Endothelial cell of umbilical vein (primary cell): ENCODE results near the gene DEPDC7. TPM values are rescaled to one million over a fixed set of nuclear protein-coding genes. Genes with fewer than 3 reads are reported as not detected.

Source experiments
- BruUV-seq: library from RNA; stranded (reverse); fragments of 400-500 nt; replicated peaks from 2 replicates; lab custom pipeline; 2021; lab: Mats Ljungman, UMichigan
- CTCF ChIA-PET: fragments of 300-600, 350-600 bp; sonication (Branson Sonifier 250); formaldehyde crosslinking; loops from one replicate; lab custom pipeline; 2021; ENCODE audit warnings: antibody characterized with exemption, inconsistent platforms; lab: Charles Lee
- POLR2A ChIA-PET: fragments of 300-600, 350-600 bp; sonication (Branson Sonifier 250); formaldehyde crosslinking; loops from one replicate; lab custom pipeline; 2021; ENCODE audit warnings: antibody characterized with exemption, inconsistent platforms; lab: Charles Lee
- DNase-seq: peaks from one replicate; pipeline ENCODE4 v3.0.0-alpha.2; 2011; ENCODE audit warnings: low read depth, low spot score
- FAIRE-seq: peaks from 2 replicates; lab custom pipeline; 2011; peaks lifted over from hg19 to GRCh38; lab: Jason Lieb, UNC
- H2AFZ ChIP-seq: 2 replicates; pipeline ENCODE4 v1.6.0; 2012; ENCODE audit warnings: low read depth, low read length, control low read depth, inconsistent platforms
- H3K27ac ChIP-seq: 2 replicates; pipeline ENCODE4 v1.5.1; 2011; ENCODE audit warnings: low read depth, mild to moderate bottlenecking, control low read depth, low read length, moderate library complexity; ENCODE audit not compliant: insufficient read depth
- H3K27me3 ChIP-seq, 2 experiments: 2 replicates each; pipeline versions ENCODE4 v1.6.0 to v1.6.1; 2011; ENCODE audit warnings: low read length in 2 of 2, mixed read lengths in 1 of 2; ENCODE audit not compliant: control insufficient read depth in 2 of 2, insufficient read depth in 2 of 2
- H3K36me3 ChIP-seq, 2 experiments: 2 replicates in 1 of 2; 3 replicates in 1 of 2; pipeline ENCODE4 v1.5.1; 2011; ENCODE audit warnings: low read length in 2 of 2, mild to moderate bottlenecking in 1 of 2, moderate library complexity in 1 of 2; ENCODE audit not compliant: control insufficient read depth in 2 of 2, insufficient read depth in 2 of 2; ENCODE audit errors: extremely low read depth in 1 of 2
- H3K4me1 ChIP-seq: 3 replicates; pipeline ENCODE4 v1.5.1; 2011; ENCODE audit warnings: mild to moderate bottlenecking, low read length; ENCODE audit not compliant: control insufficient read depth, insufficient read depth; ENCODE audit errors: extremely low read depth
- H3K4me2 ChIP-seq: 2 replicates; pipeline ENCODE4 v1.6.1; 2011; ENCODE audit warnings: low read length, control low read depth, mixed read lengths; ENCODE audit not compliant: insufficient read depth
- H3K4me3 ChIP-seq, 3 experiments: fragments of 200-600 bp in 1 of 3; sonication (generic), shearing (Covaris generic) in 1 of 3; replicated peaks in 1 of 3; 2 replicates each; pipeline ENCODE4 v1.5.1; 2011 to 2016; ENCODE audit warnings: control low read depth in 3 of 3, low read length in 3 of 3, mild to moderate bottlenecking in 2 of 3, inconsistent platforms in 1 of 3, low read depth in 1 of 3, moderate library complexity in 1 of 3; ENCODE audit not compliant: insufficient read depth in 1 of 3
- H3K79me2 ChIP-seq: 2 replicates; pipeline ENCODE4 v1.6.0; 2012; ENCODE audit warnings: low read length, inconsistent platforms; ENCODE audit not compliant: control insufficient read depth, insufficient read depth
- H3K9ac ChIP-seq: replicated peaks from 2 replicates; pipeline ENCODE3; 2011; ENCODE audit warnings: low read length, control low read depth; ENCODE audit not compliant: insufficient read depth; ENCODE audit errors: extremely low read depth
- H3K9me1 ChIP-seq: replicated peaks from 3 replicates; pipeline ENCODE4 v1.6.0; 2011; ENCODE audit warnings: mild to moderate bottlenecking, low read length; ENCODE audit not compliant: control insufficient read depth, insufficient read depth; ENCODE audit errors: extremely low read depth
- H3K9me3 ChIP-seq: replicated peaks from 2 replicates; pipeline ENCODE4 v1.5.1; 2012; ENCODE audit warnings: low read length, inconsistent platforms; ENCODE audit not compliant: control insufficient read depth, insufficient read depth
- H4K20me1 ChIP-seq: replicated peaks from 2 replicates; pipeline ENCODE3; 2011; ENCODE audit warnings: mild to moderate bottlenecking, low read length; ENCODE audit not compliant: control insufficient read depth, insufficient read depth; ENCODE audit errors: extremely low read depth
- EZH2 ChIP-seq: IDR thresholded peaks from 2 replicates; pipeline ENCODE4 v1.6.1; 2012; ENCODE audit warnings: borderline replicate concordance, low read depth, mild to moderate bottlenecking, moderate library complexity, low read length, inconsistent platforms; ENCODE audit not compliant: severe bottlenecking
- FOS ChIP-seq: IDR thresholded peaks from 2 replicates; pipeline ENCODE4 v1.6.1; 2011; ENCODE audit warnings: mild to moderate bottlenecking, low read length, moderate library complexity, borderline replicate concordance; ENCODE audit not compliant: insufficient read depth
- GATA2 ChIP-seq: IDR thresholded peaks from 2 replicates; pipeline ENCODE4 v1.7.0; 2011; ENCODE audit warnings: low read depth, mild to moderate bottlenecking, moderate library complexity, mixed read lengths, low read length; ENCODE audit not compliant: insufficient read length, insufficient read depth
- JUN ChIP-seq: IDR thresholded peaks from 2 replicates; pipeline ENCODE4 v1.6.1; 2011; ENCODE audit warnings: borderline replicate concordance, low read depth; ENCODE audit not compliant: insufficient read length, insufficient read depth
- MYC ChIP-seq: IDR thresholded peaks from one replicate; pipeline ENCODE4 v1.6.1; 2011; ENCODE audit warnings: mild to moderate bottlenecking, low read depth, low read length
- POLR2A ChIP-seq: IDR thresholded peaks from 2 replicates; pipeline ENCODE4 v1.6.1; 2012; ENCODE audit warnings: low read depth, mild to moderate bottlenecking, control low read depth, low read length
- POLR2AphosphoS5 ChIP-seq: IDR thresholded peaks from 2 replicates; pipeline ENCODE4 v1.6.1; 2012; ENCODE audit warnings: low read depth, mild to moderate bottlenecking, control low read depth, low read length, moderate library complexity; ENCODE audit not compliant: insufficient read depth
- dilution Hi-C: fragments of 300-500 bp; cut with MboI; formaldehyde crosslinking; loops from one replicate; pipeline ENCODE4 v1.15.0; 2019; ENCODE audit warnings: low sequenced_read_pairs; ENCODE audit not compliant: extremely low pct_ligation_motif_present
- intact Hi-C: fragments of 100-400 bp; cut with micrococcal nuclease; formaldehyde crosslinking; loops from one replicate; pipeline ENCODE4 v1.10.0; 2022
- polyA plus RNA-seq, 4 experiments: library from polyadenylated mRNA; depleted of rRNA in 3 of 4; stranded (reverse) in 3 of 4; unstranded in 1 of 4; fragments of >200 nt; gene quantifications; 2 replicates each; pipeline versions ENCODE4 v1.2.1 to v1.2.3, GENCODE V29; 2011 to 2012; ENCODE audit warnings: missing spikeins in 1 of 4
- total RNA-seq: library from RNA; stranded (reverse); gene quantifications from 2 replicates; pipeline ENCODE4 v1.2.3, GENCODE V29; 2021
- TF ChIP-seq, protein P1 (sequence below): IDR thresholded peaks from 2 replicates; pipeline ENCODE4 v1.6.1; 2011; ENCODE audit not compliant: insufficient read depth, insufficient read length
- TF ChIP-seq, protein P2 (sequence below), 2 donors: IDR thresholded peaks; 1 replicate in 1 of 2; 2 replicates in 1 of 2; pipeline ENCODE4 v1.5.1; 2011; ENCODE audit warnings: low read length in 2 of 2, mild to moderate bottlenecking in 2 of 2, moderate library complexity in 2 of 2, control low read depth in 1 of 2, inconsistent platforms in 1 of 2, low read depth in 1 of 2; ENCODE audit not compliant: insufficient read depth in 1 of 2; ENCODE audit errors: extremely low read depth in 1 of 2

The DEPDC7 gene
- total and polyA plus RNA-seq, 2 donors (not counting 3 experiments of a cell fraction or from before 2014, with no cell fraction given), result 0.08 TPM; not detected in 1

DNA sequence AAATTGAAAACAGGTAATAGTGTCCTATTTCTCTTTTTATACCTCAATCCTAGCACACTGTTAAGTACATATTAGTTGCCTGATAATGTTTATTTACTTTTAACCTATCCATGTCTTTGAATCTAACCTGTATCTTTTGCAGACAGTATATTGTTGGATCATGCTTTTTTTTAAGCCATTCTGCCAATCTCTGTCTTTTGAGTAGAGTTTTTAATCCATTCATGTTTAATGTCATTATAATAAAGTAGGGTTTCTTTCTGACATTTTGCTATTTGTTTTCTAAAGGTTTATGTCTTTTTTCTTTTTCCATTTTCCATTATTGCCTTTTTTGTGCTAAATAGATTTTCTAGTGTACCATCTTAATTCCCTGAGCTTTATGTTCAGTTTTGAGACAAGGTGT lies 23.8 kb upstream of the DEPDC7 start:
- H3K9me1 ChIP-seq, result no peaks in the 10 kb centered on the region
- no peak overlapping the region for H3K27ac ChIP-seq
- TF ChIP-seq MYC (no peak), GATA2 (no peak), POLR2AphosphoS5 (no peak), FOS (no peak), JUN (no peak), EZH2 (no peak), POLR2A (no peak)
- TF ChIP-seq, protein P1, sequence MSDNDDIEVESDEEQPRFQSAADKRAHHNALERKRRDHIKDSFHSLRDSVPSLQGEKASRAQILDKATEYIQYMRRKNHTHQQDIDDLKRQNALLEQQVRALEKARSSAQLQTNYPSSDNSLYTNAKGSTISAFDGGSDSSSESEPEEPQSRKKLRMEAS, result no peak
- TF ChIP-seq, protein P2, sequence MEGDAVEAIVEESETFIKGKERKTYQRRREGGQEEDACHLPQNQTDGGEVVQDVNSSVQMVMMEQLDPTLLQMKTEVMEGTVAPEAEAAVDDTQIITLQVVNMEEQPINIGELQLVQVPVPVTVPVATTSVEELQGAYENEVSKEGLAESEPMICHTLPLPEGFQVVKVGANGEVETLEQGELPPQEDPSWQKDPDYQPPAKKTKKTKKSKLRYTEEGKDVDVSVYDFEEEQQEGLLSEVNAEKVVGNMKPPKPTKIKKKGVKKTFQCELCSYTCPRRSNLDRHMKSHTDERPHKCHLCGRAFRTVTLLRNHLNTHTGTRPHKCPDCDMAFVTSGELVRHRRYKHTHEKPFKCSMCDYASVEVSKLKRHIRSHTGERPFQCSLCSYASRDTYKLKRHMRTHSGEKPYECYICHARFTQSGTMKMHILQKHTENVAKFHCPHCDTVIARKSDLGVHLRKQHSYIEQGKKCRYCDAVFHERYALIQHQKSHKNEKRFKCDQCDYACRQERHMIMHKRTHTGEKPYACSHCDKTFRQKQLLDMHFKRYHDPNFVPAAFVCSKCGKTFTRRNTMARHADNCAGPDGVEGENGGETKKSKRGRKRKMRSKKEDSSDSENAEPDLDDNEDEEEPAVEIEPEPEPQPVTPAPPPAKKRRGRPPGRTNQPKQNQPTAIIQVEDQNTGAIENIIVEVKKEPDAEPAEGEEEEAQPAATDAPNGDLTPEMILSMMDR (IDR thresholded peaks at IDR 0.05; ENCODE audit: extremely low read depth in 1 of 2, insufficient read depth in 1 of 2, low read depth in 1 of 2, low read length in 2 of 2), result no peak
- no peak overlapping the region for H3K4me3 ChIP-seq
- no peaks in the 10 kb centered on the region for H4K20me1 ChIP-seq
- H3K9me3 ChIP-seq, result no peaks in the 10 kb centered on the region
- H3K4me2 ChIP-seq, result no peak overlapping the region
- DNase-seq, result no peak
- H3K27me3 ChIP-seq, result peaks cover 12 to 17% of the 10 kb centered on the region in 2 experiments
- ChIA-PET CTCF (no interaction called here), POLR2A (no interaction called here)
- no peak overlapping the region for H3K9ac ChIP-seq
- H2AFZ ChIP-seq, result no peak overlapping the region
- dilution Hi-C loops, result no loop called here
- no peaks in the 10 kb centered on the region for H3K4me1 ChIP-seq
- no TSS peak for BruUV-seq
- intact Hi-C loops, result no loop called here
- no peaks in the 10 kb centered on the region for H3K79me2 ChIP-seq
- no peaks in the 10 kb centered on the region for H3K36me3 ChIP-seq
- FAIRE-seq, result no peak
